Frontal cortex (tissue), 4 donors: ENCODE measurements around the gene GLTP. TPM values are rescaled to one million over a fixed set of nuclear protein-coding genes. Genes with fewer than 3 reads are reported as not detected.
"Not testable (repeated sequence)": the region's sequence is repeated elsewhere in the genome, so short reads cannot be mapped to it uniquely, and the experiment has no call there.

Experiments used
- DNase-seq, 2 donors: peaks; one replicate each; pipeline ENCODE4 v3.0.0; 2012; ENCODE audit warnings: low spot score in 2 of 2
- FAIRE-seq: peaks from 2 replicates; lab custom pipeline; 2012; peaks lifted over from hg19 to GRCh38; lab: Jason Lieb, UNC
- total RNA-seq: library from RNA; depleted of rRNA; stranded (reverse); fragments of >200 nt; gene quantifications from one replicate; pipeline ENCODE4 v1.2.3, GENCODE V29; 2014
- donor health status: control.
- donor health status: control.
- donor health status: control.

The GLTP gene
- total RNA-seq, 1 donor from 2014 or later: 16.3 TPM

GRCh38 chr12:109910254-109910968, 30.1 kb upstream of the GLTP start:
- DNase-seq: no peak
- no peak for FAIRE-seq

- DNase-seq (no peak), FAIRE-seq (no peak)
These were observed 25.0 kb upstream of the GLTP start for GRCh38 chr12:109905301-109905700.

- FAIRE-seq: no peak
- DNase-seq: no peak
These were observed 22.6 kb upstream of the GLTP start for GRCh38 chr12:109902891-109903418.

GRCh38 chr12:109900752-109901580, 20.6 kb upstream of the GLTP start:
- DNase-seq (peak in 1 of 2 donors; percentile 54), FAIRE-seq (no peak)

GRCh38 chr12:109899783-109900751, 19.7 kb upstream of the GLTP start, which contains the start of gene TCHP:
Gene TCHP (plus strand): TSS chr12:109900274. CDS start chr12:109903027, 2,753 bp downstream.
- FAIRE-seq (no peak), DNase-seq (peak; percentile 89 to 91)

- not testable (repeated sequence) for FAIRE-seq, DNase-seq
These were observed 19.0 kb upstream of the GLTP start for GRCh38 chr12:109899345-109899744.

- no peak for FAIRE-seq
- no peak for DNase-seq
These were observed 16.7 kb upstream of the GLTP start for GRCh38 chr12:109897029-109897428.

GRCh38 chr12:109896188-109896587, 15.8 kb upstream of the GLTP start:
- no peak for FAIRE-seq

GRCh38 chr12:109894939-109895338, 14.6 kb upstream of the GLTP start:
- FAIRE-seq: no peak
- no peak for DNase-seq

More at GRCh38 chr12:109896188-109896587, 15.8 kb upstream of the GLTP start:
- DNase-seq: no peak

- DNase-seq (no peak), FAIRE-seq (no peak)
These were observed 13.1 kb upstream of the GLTP start for GRCh38 chr12:109893261-109893995.

- DNase-seq (no peak), FAIRE-seq (no peak)
These were observed 12.4 kb upstream of the GLTP start for GRCh38 chr12:109892748-109893147.

GRCh38 chr12:109892165-109892715, 11.9 kb upstream of the GLTP start:
- FAIRE-seq (no peak), DNase-seq (no peak)

GRCh38 chr12:109891731-109892130, 11.4 kb upstream of the GLTP start:
- FAIRE-seq, DNase-seq: not testable (repeated sequence)

- DNase-seq: no peak
- FAIRE-seq: no peak
These were observed 10.4 kb upstream of the GLTP start for GRCh38 chr12:109890620-109891170.

GRCh38 chr12:109888179-109889020, 8.1 kb upstream of the GLTP start:
- DNase-seq: no peak
- no peak for FAIRE-seq

GRCh38 chr12:109885616-109886015, 5.3 kb upstream of the GLTP start:
- no peak for FAIRE-seq
- DNase-seq: no peak

- no peak for FAIRE-seq
- no peak for DNase-seq
These were observed 3.1 kb upstream of the GLTP start for GRCh38 chr12:109883461-109883860.
